Mammary epithelial cell (primary cell): Measurements from ENCODE around the gene CREB3L2.

Experiments used
- EZH2 ChIP-seq: IDR thresholded peaks from 2 replicates; pipeline ENCODE4 v1.6.1; 2012; ENCODE audit warnings: low read length, inconsistent platforms, borderline replicate concordance
- TF ChIP-seq, protein P1 (sequence below), 2 donors: IDR thresholded peaks in 1 of 2; conservative IDR thresholded peaks in 1 of 2; 2 replicates each; pipeline ENCODE4 v1.5.1; 2011 to 2012; ENCODE audit warnings: inconsistent platforms in 2 of 2, low read length in 2 of 2, mild to moderate bottlenecking in 2 of 2, control low read depth in 1 of 2, low read depth in 1 of 2; ENCODE audit not compliant: insufficient read depth in 1 of 2; ENCODE audit errors: extremely low read depth in 1 of 2

DNA sequence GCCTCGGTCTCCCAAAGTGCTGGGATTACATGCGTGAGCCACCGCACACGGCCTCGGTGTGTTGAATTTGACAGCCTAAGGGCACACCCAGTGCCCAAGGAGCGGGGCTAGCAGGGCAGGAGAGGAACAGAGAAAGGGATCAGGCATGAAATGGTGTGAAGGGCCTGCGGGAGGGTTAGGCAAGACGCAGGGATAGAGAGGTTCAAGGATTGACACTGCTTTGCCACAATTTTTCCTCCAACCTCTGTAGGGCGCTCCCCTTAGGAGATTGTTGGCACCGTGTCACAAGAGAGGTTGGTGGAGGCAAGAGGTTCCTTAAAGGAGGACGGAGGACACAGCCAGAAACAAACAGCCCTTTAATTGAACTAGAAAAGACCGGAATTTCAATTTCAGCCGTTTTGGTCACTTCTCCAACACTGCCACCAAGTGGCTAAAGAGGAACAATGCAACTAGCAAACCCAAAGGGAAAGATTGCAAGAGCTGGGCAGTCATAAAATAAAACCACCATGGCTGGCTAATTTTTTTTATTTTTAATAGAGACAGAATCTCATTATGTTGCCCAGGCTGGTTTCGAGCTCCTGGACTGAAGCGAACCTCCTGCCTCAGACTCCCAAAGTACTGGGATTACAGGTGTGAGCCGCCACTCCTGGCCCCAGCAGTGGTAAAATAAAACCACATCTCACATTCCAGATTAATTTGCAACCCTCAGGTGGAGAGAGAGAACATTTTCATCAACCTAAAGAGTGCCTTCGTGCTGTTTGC is 6.9 kb upstream of the CREB3L2 start:
- TF ChIP-seq, protein P1, sequence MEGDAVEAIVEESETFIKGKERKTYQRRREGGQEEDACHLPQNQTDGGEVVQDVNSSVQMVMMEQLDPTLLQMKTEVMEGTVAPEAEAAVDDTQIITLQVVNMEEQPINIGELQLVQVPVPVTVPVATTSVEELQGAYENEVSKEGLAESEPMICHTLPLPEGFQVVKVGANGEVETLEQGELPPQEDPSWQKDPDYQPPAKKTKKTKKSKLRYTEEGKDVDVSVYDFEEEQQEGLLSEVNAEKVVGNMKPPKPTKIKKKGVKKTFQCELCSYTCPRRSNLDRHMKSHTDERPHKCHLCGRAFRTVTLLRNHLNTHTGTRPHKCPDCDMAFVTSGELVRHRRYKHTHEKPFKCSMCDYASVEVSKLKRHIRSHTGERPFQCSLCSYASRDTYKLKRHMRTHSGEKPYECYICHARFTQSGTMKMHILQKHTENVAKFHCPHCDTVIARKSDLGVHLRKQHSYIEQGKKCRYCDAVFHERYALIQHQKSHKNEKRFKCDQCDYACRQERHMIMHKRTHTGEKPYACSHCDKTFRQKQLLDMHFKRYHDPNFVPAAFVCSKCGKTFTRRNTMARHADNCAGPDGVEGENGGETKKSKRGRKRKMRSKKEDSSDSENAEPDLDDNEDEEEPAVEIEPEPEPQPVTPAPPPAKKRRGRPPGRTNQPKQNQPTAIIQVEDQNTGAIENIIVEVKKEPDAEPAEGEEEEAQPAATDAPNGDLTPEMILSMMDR (conservative IDR thresholded peaks at IDR 0.05 in 1 of 2, IDR thresholded peaks at IDR 0.05 in 1 of 2; ENCODE audit: extremely low read depth in 1 of 2, insufficient read depth in 1 of 2, low read depth in 1 of 2, low read length in 2 of 2) = peak; percentile 69 to 86
- TF ChIP-seq EZH2 = no peak
